Memory B cell (primary cell): ENCODE data around the gene C2CD2.

ENCODE experiments used
- ATAC-seq: fragments of 150-1000 bp; cut with Tn5 transposase; 2 replicates; pipeline ENCODE4 v1.10.0; 2021; ENCODE audit warnings: low read depth, mild to moderate bottlenecking, moderate library complexity
- DNase-seq, 2 donors: peaks; one replicate each; pipeline ENCODE4 v3.0.0; 2022; ENCODE audit warnings: low spot score in 2 of 2
- H3K27ac Mint-ChIP-seq: one replicate; pipeline ENCODE4 v1.8.0; 2022; ENCODE audit warnings: mild to moderate bottlenecking, moderate library complexity, mixed read lengths
- H3K27me3 Mint-ChIP-seq: one replicate; pipeline ENCODE4 v1.8.0; 2022; ENCODE audit warnings: mixed read lengths
- H3K36me3 Mint-ChIP-seq: one replicate; pipeline ENCODE4 v1.8.0; 2022; ENCODE audit warnings: mild to moderate bottlenecking, mixed read lengths
- H3K4me1 Mint-ChIP-seq: one replicate; pipeline ENCODE4 v1.8.0; 2022; ENCODE audit warnings: mixed read lengths
- H3K4me3 Mint-ChIP-seq: one replicate; pipeline ENCODE4 v1.8.0; 2022; ENCODE audit warnings: mild to moderate bottlenecking, moderate library complexity, mixed read lengths
- H3K9me3 Mint-ChIP-seq: one replicate; pipeline ENCODE4 v1.8.0; 2022; ENCODE audit warnings: mixed read lengths

C2CD2 gene

GRCh38 chr21:41913230-41913629 lies 40.6 kb downstream of the C2CD2 start:
- Mint-ChIP-seq H3K27me3 (no peaks in the 10 kb centered on the region), H3K36me3 (peaks cover 38% of the 10 kb centered on the region), H3K9me3 (no peaks in the 10 kb centered on the region), H3K27ac (no peak overlapping the region), H3K4me1 (no peaks in the 10 kb centered on the region), H3K4me3 (no peak overlapping the region)
- ATAC-seq (no peak), DNase-seq (no peak)

- ATAC-seq, result no peak
- no peak for DNase-seq
- no peak overlapping the region for H3K27ac Mint-ChIP-seq
- H3K27me3 Mint-ChIP-seq, result no peaks in the 10 kb centered on the region
- H3K4me3 Mint-ChIP-seq, result no peak overlapping the region
- H3K9me3 Mint-ChIP-seq, result no peaks in the 10 kb centered on the region
- no peaks in the 10 kb centered on the region for H3K4me1 Mint-ChIP-seq
- peaks cover 40% of the 10 kb centered on the region for H3K36me3 Mint-ChIP-seq
Observed at GRCh38 chr21:41908829-41909228, 45.0 kb downstream of the C2CD2 start.

- H3K36me3 Mint-ChIP-seq, result peaks cover 34% of the 10 kb centered on the region
- DNase-seq (no peak), ATAC-seq (no peak)
- no peak overlapping the region for H3K27ac Mint-ChIP-seq
- H3K27me3 Mint-ChIP-seq, result no peaks in the 10 kb centered on the region
- no peaks in the 10 kb centered on the region for H3K9me3 Mint-ChIP-seq
- no peaks in the 10 kb centered on the region for H3K4me1 Mint-ChIP-seq
- no peak overlapping the region for H3K4me3 Mint-ChIP-seq
Observed at GRCh38 chr21:41907496-41908258, 46.1 kb downstream of the C2CD2 start.

- ATAC-seq, result no peak
- no peaks in the 10 kb centered on the region for H3K9me3 Mint-ChIP-seq
- H3K27me3 Mint-ChIP-seq, result no peaks in the 10 kb centered on the region
- no peaks in the 10 kb centered on the region for H3K4me1 Mint-ChIP-seq
- H3K36me3 Mint-ChIP-seq, result peaks cover 33% of the 10 kb centered on the region
- H3K27ac Mint-ChIP-seq, result no peak overlapping the region
- no peak overlapping the region for H3K4me3 Mint-ChIP-seq
- no peak for DNase-seq
Observed at GRCh38 chr21:41906770-41907169, 47.0 kb downstream of the C2CD2 start.

GRCh38 chr21:41903559-41904351 lies 50.1 kb downstream of the C2CD2 start:
- DNase-seq (no peak), ATAC-seq (no peak)
- Mint-ChIP-seq H3K4me1 (no peaks in the 10 kb centered on the region), H3K27me3 (no peaks in the 10 kb centered on the region), H3K36me3 (peaks cover 28% of the 10 kb centered on the region), H3K4me3 (no peak overlapping the region), H3K27ac (no peak overlapping the region), H3K9me3 (no peaks in the 10 kb centered on the region)

- no peaks in the 10 kb centered on the region for H3K4me1 Mint-ChIP-seq
- ATAC-seq, result no peak
- H3K9me3 Mint-ChIP-seq, result no peaks in the 10 kb centered on the region
- no peak overlapping the region for H3K27ac Mint-ChIP-seq
- no peak for DNase-seq
- no peaks in the 10 kb centered on the region for H3K27me3 Mint-ChIP-seq
- no peak overlapping the region for H3K4me3 Mint-ChIP-seq
- H3K36me3 Mint-ChIP-seq, result peaks cover 31% of the 10 kb centered on the region
Observed at GRCh38 chr21:41902946-41903345, 50.9 kb downstream of the C2CD2 start.

GRCh38 chr21:41901782-41902181 lies 52.0 kb downstream of the C2CD2 start:
- Mint-ChIP-seq H3K9me3 (no peaks in the 10 kb centered on the region), H3K36me3 (peaks cover 25% of the 10 kb centered on the region), H3K27ac (no peak overlapping the region), H3K4me3 (no peak overlapping the region), H3K4me1 (no peaks in the 10 kb centered on the region), H3K27me3 (no peaks in the 10 kb centered on the region)
- DNase-seq (no peak), ATAC-seq (no peak)

- H3K36me3 Mint-ChIP-seq, result peaks cover 25% of the 10 kb centered on the region
- no peak overlapping the region for H3K27ac Mint-ChIP-seq
- no peaks in the 10 kb centered on the region for H3K9me3 Mint-ChIP-seq
- H3K4me1 Mint-ChIP-seq, result peaks cover under 1% of the 10 kb centered on the region
- no peak for ATAC-seq
- H3K4me3 Mint-ChIP-seq, result no peak overlapping the region
- no peak for DNase-seq
- no peaks in the 10 kb centered on the region for H3K27me3 Mint-ChIP-seq
Observed at GRCh38 chr21:41901099-41901498, 52.7 kb downstream of the C2CD2 start.

- peaks cover 4% of the 10 kb centered on the region for H3K4me1 Mint-ChIP-seq
- H3K27me3 Mint-ChIP-seq, result no peaks in the 10 kb centered on the region
- DNase-seq (no peak), ATAC-seq (no peak)
- no peak overlapping the region for H3K4me3 Mint-ChIP-seq
- peaks cover 20% of the 10 kb centered on the region for H3K36me3 Mint-ChIP-seq
- no peak overlapping the region for H3K27ac Mint-ChIP-seq
- H3K9me3 Mint-ChIP-seq, result no peaks in the 10 kb centered on the region
Observed at GRCh38 chr21:41900401-41900800, 53.4 kb downstream of the C2CD2 start.

- peaks cover 20% of the 10 kb centered on the region for H3K36me3 Mint-ChIP-seq
Observed at GRCh38 chr21:41899426-41900202, 54.2 kb downstream of the C2CD2 start.

GRCh38 chr21:41898998-41899397 lies 54.8 kb downstream of the C2CD2 start:
- ATAC-seq (no peak), DNase-seq (no peak)
- Mint-ChIP-seq H3K36me3 (peaks cover 20% of the 10 kb centered on the region), H3K27me3 (no peaks in the 10 kb centered on the region), H3K27ac (no peak overlapping the region), H3K4me3 (no peak overlapping the region), H3K4me1 (peaks cover 4% of the 10 kb centered on the region), H3K9me3 (no peaks in the 10 kb centered on the region)

More at GRCh38 chr21:41899426-41900202, 54.2 kb downstream of the C2CD2 start:
- no peak overlapping the region for H3K4me3 Mint-ChIP-seq
- no peak overlapping the region for H3K27ac Mint-ChIP-seq
- ATAC-seq (no peak), DNase-seq (no peak)
- peaks cover 4% of the 10 kb centered on the region for H3K4me1 Mint-ChIP-seq
- no peaks in the 10 kb centered on the region for H3K27me3 Mint-ChIP-seq
- no peaks in the 10 kb centered on the region for H3K9me3 Mint-ChIP-seq

GRCh38 chr21:41897700-41898099 lies 56.1 kb downstream of the C2CD2 start:
- peaks cover 4% of the 10 kb centered on the region for H3K4me1 Mint-ChIP-seq
- H3K27ac Mint-ChIP-seq, result no peak overlapping the region
- H3K36me3 Mint-ChIP-seq, result peaks cover 20% of the 10 kb centered on the region
- no peaks in the 10 kb centered on the region for H3K27me3 Mint-ChIP-seq
- ATAC-seq, result no peak
- H3K9me3 Mint-ChIP-seq, result no peaks in the 10 kb centered on the region
- H3K4me3 Mint-ChIP-seq, result no peak overlapping the region
- DNase-seq, result no peak

GRCh38 chr21:41897047-41897669 lies 56.7 kb downstream of the C2CD2 start:
- Mint-ChIP-seq H3K27me3 (no peaks in the 10 kb centered on the region), H3K4me3 (no peak overlapping the region), H3K9me3 (no peaks in the 10 kb centered on the region), H3K27ac (no peak overlapping the region), H3K36me3 (peaks cover 18% of the 10 kb centered on the region), H3K4me1 (peaks cover 4% of the 10 kb centered on the region)
- DNase-seq (no peak), ATAC-seq (no peak)
